ENCODE results near the gene RGS14.
A peak's percentile ranks its signal among the peaks of the same experiment; 100 is the strongest.

RGS14 gene

DNA sequence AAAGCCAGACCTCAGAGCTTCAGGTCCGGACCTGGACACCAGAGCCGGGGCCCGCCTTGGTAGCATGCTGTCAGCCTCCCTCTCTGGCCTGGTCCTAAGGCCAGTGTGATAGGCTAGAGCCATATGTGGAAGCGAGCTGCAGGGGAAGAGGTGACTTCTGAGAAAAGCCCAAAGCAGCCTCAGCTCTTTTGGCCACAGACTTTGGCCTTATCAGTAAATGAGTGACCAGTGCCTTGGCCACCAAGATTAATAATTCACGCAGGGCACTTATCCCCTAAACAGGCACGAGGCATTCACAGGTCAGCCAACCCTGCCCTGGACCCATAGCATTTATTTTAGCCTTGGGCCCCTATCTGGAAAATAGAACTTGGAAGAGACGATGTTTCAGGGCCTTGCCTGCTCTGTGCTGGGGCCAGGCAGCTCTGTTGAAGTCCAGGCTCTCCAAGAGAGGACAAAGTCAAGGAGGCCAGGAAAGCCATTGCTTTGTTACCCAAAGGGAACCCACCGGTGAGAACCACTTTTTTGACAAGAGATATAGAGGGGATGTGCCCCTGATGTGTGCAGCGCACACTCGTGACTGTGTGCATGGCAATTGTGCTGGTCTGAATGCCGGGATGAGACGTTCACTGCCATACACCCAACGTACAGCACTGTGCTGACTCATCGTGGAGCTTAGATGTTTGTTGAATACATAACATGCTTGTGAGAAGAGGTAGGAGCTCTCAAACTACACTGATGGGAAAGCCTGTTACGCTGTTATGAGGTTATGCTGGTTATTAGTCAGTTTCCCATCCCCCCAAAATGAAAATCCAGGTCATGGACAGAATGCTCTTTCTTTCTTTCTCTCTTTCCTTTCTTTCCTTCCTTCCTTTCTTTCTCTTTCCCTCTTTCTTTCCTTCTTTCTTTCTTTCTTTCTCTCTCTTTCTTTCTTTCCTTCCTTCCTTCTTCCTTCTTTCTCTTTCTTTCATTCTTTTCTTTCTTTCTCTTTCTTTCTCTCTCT is 21.5 kb downstream of the RGS14 start:
- peak; percentile 78 for DNase-seq (ENCODE audit: low read depth, low spot score)

DNA sequence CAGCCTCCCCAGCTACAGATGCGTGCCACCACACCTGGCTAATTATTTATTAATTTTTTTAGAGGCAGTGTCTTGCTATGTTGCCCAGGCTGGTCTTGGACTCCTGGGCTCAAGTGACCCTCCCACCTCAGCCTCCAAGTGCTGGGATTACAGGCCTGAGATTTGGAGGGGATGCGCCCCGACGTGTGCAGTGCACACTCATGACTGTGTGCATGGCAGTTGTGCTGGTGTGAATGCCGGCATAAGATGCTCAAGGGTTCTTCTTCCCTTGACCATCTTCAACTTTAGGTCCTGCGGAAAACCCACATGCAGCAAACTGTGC is 23.0 kb downstream of the RGS14 start:
- no peak for DNase-seq (ENCODE audit: low read depth, low spot score)

- peak; percentile 54 for DNase-seq (ENCODE audit: low read depth, low spot score)
These were observed 24.8 kb downstream of the RGS14 start for GRCh38 chr5:177382423-177383029.

DNA sequence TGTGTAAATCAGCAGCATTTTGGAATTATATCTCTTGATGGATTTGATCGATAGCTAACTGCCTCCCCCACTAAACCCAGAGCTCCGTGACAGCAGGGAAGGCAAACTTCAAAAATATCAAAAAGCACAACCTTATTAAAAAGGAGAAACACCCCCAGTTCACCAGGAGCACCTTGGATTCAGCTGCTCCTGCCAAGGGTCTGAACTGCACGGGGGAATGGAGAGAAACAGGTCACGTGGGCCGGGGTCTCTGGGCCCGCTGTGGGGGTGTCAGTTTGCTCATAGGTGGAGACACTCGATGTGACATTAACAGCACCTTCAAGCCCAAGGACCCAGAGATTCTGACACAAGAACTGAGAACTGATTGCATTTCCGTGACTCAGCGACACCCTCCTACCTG is 25.5 kb downstream of the RGS14 start:
- DNase-seq (ENCODE audit: low read depth, low spot score) = no peak

- DNase-seq (ENCODE audit: low read depth, low spot score) = no peak
These were observed 26.4 kb downstream of the RGS14 start, which contains the start of gene SLC34A1 for GRCh38 chr5:177384134-177384533. Gene SLC34A1, plus strand, starts transcription at chr5:177384434. Its CDS starts 1,308 bp downstream, at chr5:177385742.

DNA sequence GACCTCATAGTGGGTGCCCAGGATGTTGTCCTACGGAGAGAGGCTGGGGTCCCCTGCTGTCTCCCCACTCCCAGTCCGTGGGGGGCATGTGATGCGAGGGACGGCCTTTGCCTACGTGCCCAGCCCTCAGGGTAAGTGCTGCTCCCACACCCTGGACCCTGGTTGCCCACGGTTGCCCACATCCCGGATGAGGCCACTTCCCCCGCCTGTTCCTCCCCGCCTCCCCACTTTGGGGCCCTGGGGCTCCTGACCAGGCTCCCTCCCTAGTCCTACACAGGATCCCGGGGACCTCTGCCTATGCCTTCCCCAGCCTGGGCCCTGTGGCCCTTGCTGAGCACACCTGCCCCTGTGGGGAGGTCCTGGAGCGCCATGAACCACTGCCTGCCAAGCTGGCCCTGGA is 28.0 kb downstream of the RGS14 start:
- no peak for DNase-seq (ENCODE audit: low read depth, low spot score)

DNA sequence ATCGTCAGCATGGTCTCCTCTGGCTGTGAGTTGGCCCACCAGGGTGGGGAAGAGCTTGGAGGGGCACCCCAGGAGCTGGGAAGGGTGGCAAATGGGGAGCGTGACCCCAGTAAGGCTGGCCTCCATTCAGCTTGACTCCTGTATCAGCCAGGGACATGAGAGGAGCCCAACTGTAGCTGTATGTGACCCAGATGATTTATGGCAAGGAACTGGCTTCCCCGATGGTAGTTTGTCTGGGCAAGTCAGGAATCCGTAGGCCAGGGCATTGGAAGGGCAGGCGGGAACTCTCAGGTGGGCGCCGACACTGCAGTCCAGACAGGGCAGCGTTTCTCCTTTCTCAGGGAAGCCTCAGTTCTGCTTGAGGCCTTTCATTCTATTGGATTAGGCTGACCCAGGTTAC is 28.8 kb downstream of the RGS14 start:
- DNase-seq (ENCODE audit: low read depth, low spot score) = no peak

DNA sequence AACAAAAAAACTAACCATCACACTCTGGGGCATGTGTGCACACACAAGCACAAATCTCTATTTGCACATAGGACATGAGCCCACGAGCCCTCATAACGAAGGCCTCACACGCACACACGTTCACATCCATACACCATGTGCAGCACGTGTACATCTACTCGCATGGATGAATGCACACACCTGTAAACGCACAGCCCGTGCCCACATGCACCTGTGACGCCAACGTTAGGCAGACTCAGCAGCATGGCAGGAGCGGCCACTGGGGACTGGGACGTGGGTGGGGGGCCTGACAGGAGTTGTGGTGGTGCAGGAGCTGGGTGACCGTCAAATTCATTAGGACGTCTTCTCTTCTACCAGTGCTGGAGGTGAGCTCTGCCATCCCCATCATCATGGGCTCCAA is 29.7 kb downstream of the RGS14 start:
- no peak for DNase-seq (ENCODE audit: low read depth, low spot score)

- DNase-seq (ENCODE audit: low read depth, low spot score) = no peak
These were observed 30.9 kb downstream of the RGS14 start for GRCh38 chr5:177388521-177389052.

DNA sequence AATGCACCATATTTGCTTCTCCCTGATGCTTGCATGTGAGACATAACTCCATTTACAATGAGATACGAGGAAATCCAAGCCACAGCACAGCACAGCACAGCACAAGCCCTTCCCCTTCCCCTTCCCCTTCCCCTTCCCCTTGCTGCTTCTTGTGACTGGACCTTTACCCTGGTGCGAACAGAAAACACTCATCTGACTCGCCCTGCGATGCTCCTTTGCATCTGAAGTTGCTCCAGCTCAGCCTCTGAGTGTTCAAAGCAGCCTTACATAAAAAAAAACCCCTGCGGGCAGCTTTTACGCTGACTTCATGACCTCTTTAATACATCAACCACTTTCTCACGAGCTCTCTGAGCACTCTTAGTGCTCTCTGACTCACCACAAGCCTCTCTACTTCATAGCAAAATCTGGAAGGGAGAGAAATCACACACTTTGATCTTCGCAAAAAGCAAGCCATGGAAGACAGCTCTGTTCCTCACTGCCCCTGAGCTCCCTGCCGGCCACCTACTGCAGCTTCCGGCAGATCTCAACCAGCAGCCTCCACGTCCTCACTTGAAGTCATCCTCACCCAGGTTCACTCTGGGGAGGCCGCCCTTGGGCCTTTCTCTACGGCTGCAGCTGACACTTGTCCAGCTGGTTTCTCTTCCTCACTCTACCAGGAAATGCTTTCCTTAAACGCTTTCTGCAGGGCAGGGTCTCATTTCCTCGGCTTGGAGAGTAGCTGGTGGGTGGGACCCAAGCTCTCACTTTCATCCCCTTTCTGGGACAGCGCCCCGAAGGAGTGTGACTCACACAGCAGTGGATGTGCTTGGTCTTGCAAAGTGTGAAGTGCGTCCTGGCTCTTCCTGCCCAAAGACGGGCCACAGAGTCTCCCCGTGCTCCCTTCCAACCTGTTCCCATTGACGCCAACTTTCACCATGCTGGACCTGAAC is 31.8 kb downstream of the RGS14 start:
- DNase-seq (ENCODE audit: low read depth, low spot score) = peak; percentile 79

- peak; percentile 93 for DNase-seq (ENCODE audit: low read depth, low spot score)
These were observed 32.9 kb downstream of the RGS14 start for GRCh38 chr5:177390363-177391300.

DNA sequence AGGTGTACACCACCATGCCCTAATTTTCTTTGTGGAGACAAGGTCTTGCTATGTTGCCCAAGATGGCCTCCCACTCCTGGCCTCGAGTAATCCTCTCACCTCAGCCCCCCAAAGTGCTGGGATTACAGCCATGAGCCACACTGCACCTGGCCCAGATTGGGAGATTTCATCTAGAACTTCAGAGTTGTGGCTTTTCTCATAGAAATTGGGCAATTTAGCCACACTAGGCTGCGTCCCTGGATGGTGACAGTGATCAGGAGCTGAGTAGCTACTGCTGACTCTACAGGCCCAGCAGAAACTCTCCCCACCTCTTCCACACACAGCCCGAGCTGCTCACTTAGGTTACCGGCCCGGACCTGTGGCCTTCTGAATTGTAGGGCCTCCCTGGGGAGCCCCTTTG is 35.0 kb downstream of the RGS14 start:
- no peak for DNase-seq (ENCODE audit: low read depth, low spot score)

DNA sequence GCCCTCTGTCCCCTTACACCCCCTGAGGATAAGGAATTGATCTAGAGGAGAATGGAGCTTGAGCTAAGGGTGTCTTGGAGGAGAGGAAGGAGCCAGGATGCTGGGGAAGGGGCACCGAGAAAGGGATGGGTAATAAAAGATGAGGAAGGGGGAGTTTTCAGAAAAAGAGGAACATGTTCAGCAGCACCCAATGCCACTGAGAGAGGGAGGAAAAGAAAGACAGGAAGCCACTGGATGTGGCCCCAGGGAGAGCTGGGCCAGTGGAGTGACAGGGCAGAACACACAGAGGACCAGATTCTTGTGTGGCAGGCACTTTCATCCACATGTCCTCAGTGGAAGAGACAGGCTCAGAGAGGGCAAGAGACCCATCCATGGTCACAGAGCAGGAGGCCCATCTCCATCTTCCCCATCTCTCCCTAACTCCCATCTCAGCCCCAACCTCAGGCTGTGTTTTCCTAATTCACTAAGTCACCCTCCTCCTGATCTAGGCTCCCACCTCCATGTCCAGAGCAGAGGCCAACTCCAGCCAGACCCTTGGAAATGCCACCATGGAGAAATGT is 35.6 kb downstream of the RGS14 start:
- DNase-seq (ENCODE audit: low read depth, low spot score) = no peak

- no peak for DNase-seq (ENCODE audit: low read depth, low spot score)
These were observed 36.3 kb downstream of the RGS14 start for GRCh38 chr5:177393990-177394389.

GRCh38 chr5:177396078-177396477 is 38.4 kb downstream of the RGS14 start:
- no peak for DNase-seq (ENCODE audit: low read depth, low spot score)

GRCh38 chr5:177396807-177397206 is 39.1 kb downstream of the RGS14 start:
- DNase-seq (ENCODE audit: low read depth, low spot score) = no peak

GRCh38 chr5:177397875-177398390 is 40.2 kb downstream of the RGS14 start:
- DNase-seq (ENCODE audit: low read depth, low spot score) = no peak

GRCh38 chr5:177399997-177400868 is 42.5 kb downstream of the RGS14 start, which contains the start of gene PFN3:
Gene PFN3, minus strand, starts transcription at chr5:177400661. Its CDS starts 85 bp downstream, at chr5:177400576.
- DNase-seq (ENCODE audit: low read depth, low spot score) = peak; percentile 48

Measured in astrocyte of the hippocampus (primary cell).